Uterus (tissue), 2 donors: ENCODE measurements around the gene TRIM65.

ENCODE experiments used
- POLR2A ChIP-seq, 2 donors: fragments of 450-650 bp; IDR thresholded peaks; one replicate each; pipeline ENCODE4 v1.6.1; 2016; ENCODE audit warnings: antibody characterized with exemption in 2 of 2, mild to moderate bottlenecking in 1 of 2, moderate library complexity in 1 of 2
- TF ChIP-seq, protein P1 (sequence below), 4 experiments: fragments of 200-600 bp in 2 of 4; fragments of 450-650 bp in 2 of 4; sonication (generic) in 2 of 4; IDR thresholded peaks; one replicate each; pipeline ENCODE4 v1.5.1; 2016 to 2019; ENCODE audit warnings: antibody characterized with exemption in 4 of 4, mild to moderate bottlenecking in 2 of 4, moderate library complexity in 1 of 4

DNA sequence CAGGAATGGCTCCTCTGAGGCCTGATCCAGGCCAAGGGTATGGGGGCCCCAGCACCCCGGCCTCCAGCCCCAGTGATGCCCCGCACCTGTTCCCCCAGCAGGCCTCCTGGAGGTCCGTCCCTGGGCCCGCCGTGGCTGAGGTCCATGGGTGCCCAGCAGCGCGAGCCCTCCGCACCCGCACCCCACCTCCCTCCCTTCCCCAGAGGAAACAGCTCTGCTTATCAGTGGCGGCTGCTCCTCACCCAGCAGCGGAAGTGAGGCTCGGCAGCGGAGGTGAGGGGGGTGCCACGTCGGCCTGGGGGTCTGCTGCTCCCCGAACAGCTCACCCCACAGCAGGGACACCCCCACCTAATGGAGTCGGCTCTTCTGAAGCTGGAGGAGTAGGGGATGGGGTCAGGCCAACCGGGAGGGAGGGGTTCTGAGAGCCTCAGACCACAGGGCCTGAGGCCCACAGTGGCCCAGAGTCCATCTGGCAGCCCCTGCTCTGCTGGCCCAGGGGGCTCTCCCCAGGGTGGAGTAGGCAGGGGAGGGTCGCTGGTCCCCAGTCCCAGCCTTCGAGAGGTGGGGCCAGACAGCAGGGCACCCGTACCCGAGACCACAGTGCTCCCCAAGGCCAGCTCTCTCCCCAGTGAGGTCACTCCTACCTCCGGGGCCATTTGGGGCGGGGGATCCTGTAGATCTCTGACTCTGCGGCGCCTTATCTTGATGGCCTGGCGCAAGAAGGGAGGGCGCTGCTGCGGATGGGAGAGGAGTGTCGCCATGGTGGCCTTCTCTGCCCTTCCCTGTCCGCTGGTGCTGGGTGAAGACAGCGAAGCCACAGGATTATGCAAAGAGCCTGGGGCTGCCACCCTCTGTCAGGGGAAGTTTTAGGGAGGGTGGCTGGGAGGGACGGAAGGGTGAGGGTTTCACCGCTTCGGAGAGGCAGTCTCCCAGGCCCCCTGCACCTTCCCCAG lies 52.9 kb downstream of the TRIM65 start, which contains the start of gene UNC13D:
- TF ChIP-seq, protein P1, sequence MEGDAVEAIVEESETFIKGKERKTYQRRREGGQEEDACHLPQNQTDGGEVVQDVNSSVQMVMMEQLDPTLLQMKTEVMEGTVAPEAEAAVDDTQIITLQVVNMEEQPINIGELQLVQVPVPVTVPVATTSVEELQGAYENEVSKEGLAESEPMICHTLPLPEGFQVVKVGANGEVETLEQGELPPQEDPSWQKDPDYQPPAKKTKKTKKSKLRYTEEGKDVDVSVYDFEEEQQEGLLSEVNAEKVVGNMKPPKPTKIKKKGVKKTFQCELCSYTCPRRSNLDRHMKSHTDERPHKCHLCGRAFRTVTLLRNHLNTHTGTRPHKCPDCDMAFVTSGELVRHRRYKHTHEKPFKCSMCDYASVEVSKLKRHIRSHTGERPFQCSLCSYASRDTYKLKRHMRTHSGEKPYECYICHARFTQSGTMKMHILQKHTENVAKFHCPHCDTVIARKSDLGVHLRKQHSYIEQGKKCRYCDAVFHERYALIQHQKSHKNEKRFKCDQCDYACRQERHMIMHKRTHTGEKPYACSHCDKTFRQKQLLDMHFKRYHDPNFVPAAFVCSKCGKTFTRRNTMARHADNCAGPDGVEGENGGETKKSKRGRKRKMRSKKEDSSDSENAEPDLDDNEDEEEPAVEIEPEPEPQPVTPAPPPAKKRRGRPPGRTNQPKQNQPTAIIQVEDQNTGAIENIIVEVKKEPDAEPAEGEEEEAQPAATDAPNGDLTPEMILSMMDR (IDR thresholded peaks at IDR 0.05): no peak
- TF ChIP-seq POLR2A (IDR thresholded peaks at IDR 0.05): no peak
